GM21360 (cell line): ENCODE data around the gene C11orf91.
"Not testable (repeated sequence)": the region's sequence is repeated elsewhere in the genome, so short reads cannot be mapped to it uniquely, and the experiment has no call there.

Source experiments
- ATAC-seq: cut with Tn5 transposase; IDR thresholded peaks from one replicate; pipeline ENCODE4 v1.9.1; 2021; ENCODE audit warnings: mild to moderate bottlenecking, moderate library complexity; ENCODE audit not compliant: unreplicated experiment

C11orf91 gene, protein sequence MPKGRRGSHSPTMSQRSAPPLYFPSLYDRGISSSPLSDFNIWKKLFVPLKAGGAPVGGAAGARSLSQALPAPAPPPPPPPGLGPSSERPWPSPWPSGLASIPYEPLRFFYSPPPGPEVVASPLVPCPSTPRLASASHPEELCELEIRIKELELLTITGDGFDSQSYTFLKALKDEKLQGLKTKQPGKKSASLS

DNA sequence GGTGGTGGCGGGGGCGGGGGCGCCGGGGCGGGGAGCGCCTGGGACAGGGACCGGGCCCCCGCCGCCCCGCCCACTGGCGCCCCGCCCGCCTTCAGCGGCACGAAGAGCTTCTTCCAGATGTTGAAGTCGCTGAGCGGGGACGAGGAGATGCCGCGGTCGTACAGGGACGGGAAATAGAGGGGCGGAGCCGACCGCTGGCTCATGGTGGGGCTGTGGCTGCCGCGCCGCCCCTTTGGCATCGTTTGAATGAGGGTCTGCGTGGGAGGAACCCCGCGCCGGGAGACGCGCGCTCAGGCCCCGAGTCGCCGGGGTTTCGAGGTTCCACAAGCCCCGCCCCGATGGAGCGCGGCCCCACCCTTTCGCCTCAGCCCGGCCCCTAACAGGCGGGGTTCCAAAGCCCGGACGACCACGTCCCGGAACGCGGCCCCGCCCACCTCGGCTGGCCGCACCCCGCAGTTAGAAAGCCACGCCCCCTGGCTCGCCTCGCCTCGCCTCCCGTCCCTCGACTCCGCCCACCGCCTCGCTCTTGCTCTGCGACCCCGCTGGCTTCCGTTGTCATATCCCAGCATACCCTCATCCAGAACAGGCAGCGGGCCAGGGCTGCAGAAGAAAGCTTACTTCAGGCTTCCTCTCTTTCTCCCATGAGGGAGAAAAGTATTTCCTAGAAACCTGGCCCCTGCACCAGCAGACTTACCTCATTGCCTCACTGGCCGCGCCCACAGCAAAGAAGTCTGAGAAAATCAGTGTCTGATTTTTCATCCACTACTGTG is at the start of gene C11orf91:
C11orf91 (minus strand) TSS at position 325 of the 770 bp plus-strand sequence; CDS start at position 239, 86 bp downstream.
- ATAC-seq: peak; percentile 82

DNA sequence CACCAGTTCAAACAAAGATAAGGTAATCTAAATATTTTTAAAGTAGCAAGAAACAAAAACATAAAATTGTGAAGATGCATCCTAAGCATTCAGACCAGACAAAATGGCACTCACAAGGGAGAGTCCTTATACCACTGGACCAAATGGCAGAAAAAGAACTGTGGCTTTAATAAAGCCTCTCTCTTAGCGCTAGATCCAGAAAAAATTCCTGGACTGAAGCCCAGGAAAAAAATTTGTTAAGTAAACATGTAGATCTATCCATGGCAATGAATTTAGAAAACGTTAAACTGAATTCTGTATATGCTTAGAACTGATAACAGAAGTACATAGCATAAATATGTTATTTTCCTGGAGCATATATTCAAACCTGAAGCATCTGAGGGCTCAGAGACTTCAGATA is 47.4 kb upstream of the C11orf91 start:
- ATAC-seq: no peak

DNA sequence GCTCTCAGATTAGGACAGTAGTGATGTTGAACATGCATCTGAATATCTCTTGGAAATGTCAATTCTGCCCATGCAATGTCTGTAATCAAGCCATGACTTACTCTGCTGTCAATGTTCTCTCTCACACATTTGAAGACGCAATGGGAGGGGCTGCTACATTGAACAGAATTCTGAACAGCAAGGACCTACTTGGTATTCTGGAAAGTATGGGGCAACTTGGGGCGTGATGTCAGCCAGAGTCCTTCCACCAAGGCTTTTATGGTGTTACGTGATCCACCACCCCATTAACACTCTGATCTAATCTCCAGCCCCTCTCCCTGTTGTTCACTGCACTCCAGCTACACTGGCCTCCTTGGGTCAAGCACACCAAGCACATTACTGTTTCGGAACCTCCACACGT is 42.7 kb upstream of the C11orf91 start:
- ATAC-seq: no peak

DNA sequence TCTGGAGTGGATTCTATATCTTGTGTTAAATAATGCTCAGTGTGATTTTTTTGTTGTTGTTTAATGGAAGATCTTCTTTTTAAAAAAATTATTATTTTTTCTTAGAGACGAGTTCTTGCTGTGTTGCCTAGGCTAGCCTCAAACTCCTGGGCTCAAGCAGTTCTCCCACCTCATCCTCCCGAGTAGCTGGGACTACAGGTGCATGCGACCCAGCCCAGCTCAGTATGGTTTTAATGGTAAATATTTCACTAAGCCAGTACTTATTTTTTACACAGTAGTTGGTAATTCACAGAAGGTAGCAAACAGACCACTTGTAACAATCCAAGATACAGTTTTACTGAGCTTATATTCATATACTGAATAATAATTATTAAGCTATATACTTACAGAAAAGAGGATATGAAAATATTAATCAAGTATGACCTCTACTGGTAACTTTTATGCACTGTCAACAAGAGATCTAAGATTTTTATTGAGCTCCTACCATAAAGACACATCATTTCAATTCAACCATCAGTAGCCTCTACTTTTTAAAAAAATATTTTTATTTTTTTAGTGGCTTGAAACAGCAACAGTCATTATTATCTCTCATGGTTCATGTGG is 41.7 kb upstream of the C11orf91 start:
- ATAC-seq: no peak

DNA sequence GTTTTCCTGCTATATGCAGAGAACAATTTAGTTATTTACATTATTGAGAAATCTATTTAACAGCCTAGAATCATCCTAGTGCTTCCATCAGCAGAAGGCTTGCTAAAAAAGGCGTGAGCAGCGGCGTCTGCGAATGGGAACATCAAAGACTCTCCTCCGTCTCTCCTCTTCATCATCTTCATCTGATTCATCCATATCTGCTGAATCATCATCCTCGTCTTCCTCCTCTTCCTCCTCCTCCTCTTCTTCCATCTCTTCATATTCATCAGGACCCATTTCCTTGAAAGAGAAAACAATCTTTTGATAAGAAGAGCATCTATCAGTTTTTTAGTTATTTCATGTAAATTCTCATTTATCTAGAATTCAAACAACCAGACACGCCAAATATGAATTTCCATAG is 41.2 kb upstream of the C11orf91 start:
- no peak for ATAC-seq

DNA sequence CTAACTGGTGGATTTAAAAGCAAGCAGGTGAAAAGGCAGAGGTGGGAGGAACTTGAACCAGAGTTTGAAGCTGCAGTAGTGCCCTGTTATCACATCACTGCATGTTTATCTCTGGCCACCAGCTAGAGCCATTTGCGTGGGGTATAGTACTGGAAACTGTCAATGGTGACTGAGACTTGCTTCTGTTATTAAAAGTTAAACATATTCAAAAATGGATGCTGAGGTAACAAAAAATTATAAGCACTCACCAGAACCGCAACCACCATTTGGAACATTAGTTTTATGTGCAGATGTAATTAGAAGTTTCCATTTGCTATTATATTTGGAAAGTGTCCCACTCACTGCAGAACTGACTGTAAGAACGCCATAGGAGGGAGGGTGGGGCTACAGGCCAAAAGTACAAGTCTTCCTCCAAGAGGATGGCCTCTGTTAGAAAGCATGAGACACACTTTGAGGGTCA is 36.8 kb upstream of the C11orf91 start:
- ATAC-seq: no peak

DNA sequence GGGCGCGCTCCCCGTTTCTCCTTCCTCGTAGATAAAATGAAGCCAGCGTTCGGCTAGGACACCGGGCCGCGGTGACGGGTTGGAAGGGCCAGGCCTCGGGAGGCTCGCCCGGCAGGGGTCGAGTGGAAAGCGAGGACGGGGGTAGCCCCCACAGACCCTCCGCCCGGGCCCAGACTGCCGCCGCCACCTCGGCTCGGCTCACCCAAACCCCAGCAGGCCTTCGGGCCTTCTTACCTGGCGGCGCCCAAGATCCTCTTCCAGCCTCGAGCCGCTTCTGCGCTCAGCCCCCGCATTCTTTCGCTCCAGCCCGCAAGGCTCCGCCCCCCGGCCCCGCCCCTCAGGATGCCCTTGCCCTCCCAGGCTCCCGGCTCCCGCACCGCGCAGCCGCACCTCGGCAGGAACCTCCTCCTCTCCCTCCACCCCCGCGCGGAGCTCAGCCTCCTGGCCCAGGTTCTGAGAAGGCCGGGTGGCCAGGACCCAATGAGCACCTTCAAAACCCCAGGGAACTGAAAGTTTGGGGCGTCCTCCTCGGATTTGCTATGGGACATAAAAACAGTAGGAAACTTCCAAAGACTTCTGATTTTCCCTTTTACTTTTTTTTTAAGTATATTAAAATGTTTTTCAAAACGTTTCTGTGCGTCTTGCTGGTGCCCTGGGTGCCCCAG is 35.7 kb upstream of the C11orf91 start, which contains the start of gene CD59:
CD59 (minus strand) TSS at position 276 of the 665 bp plus-strand sequence. CDS start 13,978 bp downstream, outside the sequence.
- ATAC-seq: peak; percentile 68

DNA sequence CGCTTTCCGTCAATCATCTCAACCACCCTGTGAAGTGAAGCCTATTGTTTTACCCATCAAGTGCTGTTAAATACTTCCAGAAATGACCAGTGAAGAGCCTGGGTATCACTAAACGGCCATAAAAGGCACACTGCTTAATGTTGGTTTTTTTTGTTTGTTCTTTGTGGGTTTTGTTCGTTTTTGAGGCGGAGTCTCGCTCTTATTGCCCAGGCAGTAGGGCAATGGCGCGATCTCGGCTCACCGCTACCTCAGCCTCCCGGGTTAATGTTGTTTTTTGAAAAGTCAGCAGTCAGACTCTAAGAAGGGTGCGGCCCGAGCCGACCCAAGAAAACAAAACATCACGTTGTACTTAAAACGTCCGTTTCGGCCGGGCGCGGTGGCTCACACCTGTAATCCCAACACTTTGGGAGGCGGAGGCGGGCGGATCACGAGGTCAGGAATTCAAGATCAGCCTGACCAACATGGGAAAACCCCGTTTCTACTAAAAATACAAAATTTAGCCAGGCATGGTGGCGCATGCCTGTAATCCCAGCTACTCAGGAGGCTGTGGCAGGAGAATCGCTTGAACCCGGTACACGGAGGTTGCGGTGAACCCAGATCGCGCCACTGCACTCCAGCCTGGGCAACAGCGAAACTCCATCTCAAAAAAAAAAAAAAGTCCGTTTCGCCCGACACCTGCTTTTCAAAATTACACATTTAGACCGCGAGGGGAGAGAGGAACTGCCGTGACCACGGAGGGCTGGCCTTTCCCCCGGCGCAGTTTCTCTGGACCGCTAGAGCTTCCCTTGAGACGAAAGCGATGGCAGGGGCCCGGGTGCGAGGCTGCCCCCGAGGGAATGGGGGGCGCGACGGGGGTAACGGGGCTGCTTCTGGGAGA is 34.9 kb upstream of the C11orf91 start:
- peak; percentile 37 for ATAC-seq

DNA sequence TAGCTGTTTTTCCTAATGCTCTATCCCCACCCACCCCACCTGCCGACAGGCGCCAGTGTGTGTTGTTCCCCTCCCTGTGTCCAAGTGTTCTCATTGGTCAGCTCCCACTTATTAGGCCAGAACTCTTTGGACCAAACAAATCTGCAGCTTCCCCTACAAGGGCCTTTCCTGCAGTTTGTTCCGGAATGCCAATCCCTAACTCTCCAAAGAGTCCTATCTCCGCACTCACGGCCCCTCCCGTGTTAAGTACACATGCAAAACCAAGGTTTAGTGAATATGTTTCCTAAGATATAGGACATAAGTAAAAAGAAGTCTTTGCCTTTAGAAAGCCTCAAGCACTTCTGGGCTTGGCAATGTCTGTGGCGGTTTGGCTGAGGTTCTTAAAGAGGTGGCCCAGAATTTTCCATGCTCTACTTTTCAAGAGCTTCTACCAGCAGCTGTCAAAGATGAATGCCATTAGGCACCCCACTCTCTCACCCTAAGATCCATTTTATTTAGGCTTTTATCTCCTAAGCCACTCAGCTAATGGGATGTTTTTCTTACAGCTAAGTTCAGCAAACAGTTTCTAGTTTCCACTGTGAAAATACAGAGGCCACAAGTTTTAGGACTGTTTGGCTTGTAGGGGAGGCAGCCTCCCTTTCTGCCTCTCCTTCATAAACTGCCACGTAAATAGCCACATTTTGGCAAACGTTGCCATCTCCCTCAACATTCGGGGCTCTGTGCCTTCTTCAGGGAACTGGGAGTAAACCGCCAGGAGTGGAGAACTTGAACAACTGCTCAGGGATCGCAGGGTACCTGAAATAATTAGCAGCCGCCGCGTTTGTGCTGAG is 34.0 kb upstream of the C11orf91 start:
- ATAC-seq: no peak

DNA sequence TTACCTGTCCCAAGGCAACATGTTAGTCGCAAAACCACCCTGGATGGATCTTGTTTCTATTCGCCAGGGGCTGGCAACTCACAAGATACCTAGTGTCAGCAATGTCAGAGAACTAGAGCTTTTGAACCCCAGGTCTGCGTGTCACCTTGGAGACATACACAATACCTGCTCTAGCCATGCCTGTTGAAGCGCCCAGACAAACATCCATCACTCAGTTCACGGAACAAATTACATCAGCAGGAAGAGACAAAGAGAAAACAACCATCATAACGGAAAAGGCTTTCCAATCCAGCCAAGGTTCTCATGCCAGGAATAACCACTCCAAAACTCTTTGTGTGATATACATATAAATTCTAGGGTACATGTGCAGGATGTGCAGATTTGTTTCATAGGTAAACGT is 33.4 kb upstream of the C11orf91 start:
- ATAC-seq: no peak

DNA sequence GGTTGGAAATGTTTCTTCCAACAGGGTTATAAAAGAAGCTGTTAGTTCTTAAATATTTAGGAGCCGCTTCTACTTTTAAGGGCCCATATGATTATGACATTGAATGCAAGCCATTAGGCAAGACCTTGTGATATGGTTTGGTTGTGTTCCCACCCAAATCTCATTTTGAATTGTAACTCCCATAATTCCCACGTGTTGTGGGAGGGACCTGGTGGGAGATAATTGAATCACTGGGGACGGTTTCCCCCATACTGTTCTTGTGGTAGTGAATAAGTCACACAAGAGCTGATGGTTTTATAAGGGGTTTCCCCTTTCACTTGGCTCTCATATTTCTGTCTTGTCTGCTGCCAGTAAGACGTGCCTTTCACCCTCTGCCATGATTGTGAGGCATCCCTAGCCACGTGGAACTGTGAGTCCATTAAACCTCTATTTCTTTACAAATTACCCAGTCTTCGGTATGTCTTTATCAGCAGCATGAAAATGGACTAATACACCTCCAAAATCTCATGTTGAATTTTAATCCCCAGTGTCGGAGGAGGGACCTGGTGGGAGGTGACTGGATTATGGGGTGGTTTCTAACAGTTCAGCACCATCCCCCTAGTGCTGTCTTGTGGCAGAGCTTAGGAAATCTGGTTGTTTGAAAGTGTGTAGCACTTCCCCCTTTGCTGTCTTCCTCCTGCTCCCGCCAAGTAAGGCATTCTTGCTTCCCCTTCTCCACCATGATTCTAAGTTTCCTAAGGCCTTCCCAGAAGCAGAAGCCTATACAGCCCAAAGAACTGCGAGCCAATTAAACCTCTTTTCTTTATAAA is 31.3 kb upstream of the C11orf91 start:
- no peak for ATAC-seq

DNA sequence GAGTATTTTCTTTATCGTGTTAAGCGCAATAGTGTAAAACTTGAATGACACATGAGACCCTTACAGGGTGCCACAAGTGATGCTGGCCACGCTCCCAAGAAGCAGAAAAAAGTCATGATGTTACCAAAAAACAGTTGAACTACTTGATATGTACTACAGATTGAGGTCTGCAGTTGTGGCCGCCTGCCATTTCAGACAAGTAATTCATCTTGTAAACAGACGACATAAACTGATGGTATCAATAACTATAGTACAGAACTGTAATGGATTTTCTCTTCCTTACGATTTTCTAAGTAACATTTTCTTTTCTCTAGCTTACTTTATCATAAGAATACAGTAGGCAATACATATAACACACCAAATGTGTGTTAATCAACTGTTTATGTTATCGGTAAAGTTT is 30.1 kb upstream of the C11orf91 start:
- ATAC-seq: no peak

DNA sequence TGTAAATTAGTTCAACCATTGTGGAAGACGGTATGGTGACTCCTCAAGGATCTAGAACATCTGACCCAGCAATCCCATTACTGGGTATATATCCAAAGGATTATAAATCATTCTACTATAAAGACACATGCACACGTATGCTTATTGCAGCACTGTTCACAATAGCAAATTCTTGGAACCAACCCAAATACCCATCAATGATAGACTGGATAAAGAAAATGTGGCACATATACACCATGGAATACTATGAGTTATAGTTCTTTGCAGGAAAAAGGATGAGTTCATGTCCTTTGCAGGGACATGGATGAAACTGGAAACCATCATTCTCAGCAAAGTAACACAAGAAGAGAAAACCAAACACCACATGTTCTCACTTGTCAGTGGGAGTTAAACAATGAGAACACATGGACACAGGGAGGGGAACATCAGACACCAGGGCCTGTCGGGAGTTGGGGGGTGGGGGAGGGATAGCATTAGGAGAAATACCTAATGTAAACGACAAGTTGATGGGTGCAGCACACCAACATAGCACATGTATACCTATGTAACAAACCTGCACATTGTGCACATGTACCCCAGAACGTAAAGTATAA is 28.5 kb upstream of the C11orf91 start:
- not testable (repeated sequence) for ATAC-seq

DNA sequence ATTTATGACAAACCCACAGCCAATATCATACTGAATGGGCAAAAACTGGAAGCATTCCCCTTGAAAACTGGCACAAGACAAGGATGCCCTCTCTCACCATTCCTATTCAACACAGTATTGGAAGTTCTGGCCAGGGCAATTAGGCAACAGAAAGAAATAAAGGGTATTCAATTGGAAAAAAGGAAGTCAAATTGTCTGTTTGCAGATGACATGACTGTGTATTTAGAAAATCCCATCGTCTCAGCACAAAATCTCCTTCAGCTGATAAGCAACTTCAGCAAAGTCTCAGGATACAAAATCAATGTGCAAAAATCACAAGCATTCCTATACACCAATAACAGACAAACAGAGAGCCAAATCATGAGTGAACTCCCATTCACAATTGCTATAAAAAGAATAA is 26.9 kb upstream of the C11orf91 start:
- ATAC-seq: not testable (repeated sequence)

DNA sequence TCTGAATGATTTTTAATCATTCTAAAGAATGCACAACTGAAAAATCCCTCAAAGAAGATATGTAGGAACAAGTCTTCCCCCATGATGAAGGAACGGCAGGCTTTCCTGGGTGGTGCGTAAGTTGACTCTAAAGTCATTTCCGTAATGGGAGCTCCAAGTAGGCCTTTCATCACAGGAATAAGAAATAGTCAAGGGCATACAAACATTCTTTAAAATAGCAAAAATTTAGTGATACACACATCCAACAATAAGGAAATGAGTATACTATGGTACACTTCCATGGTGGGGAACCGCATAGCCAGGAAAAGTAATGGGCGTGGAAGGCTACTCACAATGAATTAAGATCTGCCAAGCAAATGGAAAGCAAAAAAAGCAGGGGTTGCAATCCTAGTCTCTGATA is 24.9 kb upstream of the C11orf91 start:
- ATAC-seq: no peak

DNA sequence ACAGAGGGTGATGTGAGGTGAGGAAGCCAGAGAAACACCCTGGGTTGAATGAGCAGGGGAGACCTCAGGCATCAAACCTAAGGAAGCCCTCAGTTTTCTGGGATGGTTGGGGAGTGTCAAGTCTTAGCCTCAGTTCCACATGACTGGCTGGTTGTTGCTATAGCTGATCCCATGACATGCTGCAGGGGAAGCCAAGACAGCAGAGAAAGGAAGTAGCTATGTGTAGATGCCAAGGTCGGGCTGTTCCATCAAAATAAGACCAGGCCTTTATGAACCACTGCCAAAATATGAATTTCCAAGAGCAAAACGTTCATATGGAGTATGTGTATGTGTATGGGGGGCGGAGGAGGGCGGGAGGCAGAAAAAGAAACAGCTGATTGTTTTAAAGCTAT is 24.0 kb upstream of the C11orf91 start:
- ATAC-seq: no peak

DNA sequence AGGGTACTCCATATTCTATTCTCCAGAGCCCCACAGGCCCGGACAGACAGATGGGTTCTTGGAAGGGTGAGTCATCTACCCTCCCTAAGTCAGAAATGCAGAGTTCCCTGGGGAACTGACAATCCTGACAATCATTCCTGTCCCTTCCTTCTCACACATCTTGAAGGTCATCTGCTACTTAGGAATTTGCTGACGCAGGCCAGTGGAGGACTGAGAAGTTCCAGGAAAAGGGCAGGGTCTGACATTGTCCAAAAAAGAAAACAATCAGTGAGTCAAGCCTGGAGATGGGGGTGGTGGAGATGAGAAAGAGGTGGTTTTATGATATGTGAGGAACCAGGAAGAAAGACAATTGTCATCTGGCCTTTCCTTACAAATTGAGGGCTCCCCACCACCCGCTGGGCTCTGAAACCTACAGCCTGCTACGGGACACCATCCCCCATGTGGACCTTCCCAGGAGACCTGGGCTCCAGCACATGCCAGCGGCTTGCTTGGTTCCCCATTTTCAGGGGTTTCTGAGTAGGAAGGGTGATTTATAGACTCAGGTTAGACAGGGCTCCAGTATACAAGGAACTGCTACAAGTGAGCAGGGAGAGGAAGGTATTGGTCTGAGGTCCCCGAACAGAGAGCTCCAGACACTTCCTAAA is 22.7 kb upstream of the C11orf91 start:
- peak; percentile 8 for ATAC-seq
